Neural cell (in vitro differentiated cells): ENCODE measurements around the gene ZNRF2. TPM values are rescaled to one million over a fixed set of nuclear protein-coding genes. Genes with fewer than 3 reads are reported as not detected.

ENCODE experiments used
- H2AFZ ChIP-seq: fragments of 200-600, 300-800 bp; sonication (generic), shearing (Covaris generic); 2 replicates; pipeline ENCODE4 v1.6.0; 2014; ENCODE audit warnings: low read depth, mild to moderate bottlenecking, antibody characterized with exemption, low read length, moderate library complexity
- H3F3A ChIP-seq: fragments of 200-600 bp; shearing (Covaris generic); 2 replicates; pipeline ENCODE4 v1.6.1; 2016; ENCODE audit warnings: mild to moderate bottlenecking, moderate library complexity, mixed read lengths, antibody characterized with exemption, low read length; ENCODE audit not compliant: insufficient read depth, poor library complexity, severe bottlenecking
- H3K27ac ChIP-seq: fragments of 200-600, 300-800 bp; sonication (generic), shearing (Covaris generic); 2 replicates; pipeline ENCODE4 v1.5.1; 2014; ENCODE audit warnings: mild to moderate bottlenecking, low read length, moderate library complexity
- H3K27me3 ChIP-seq: fragments of 300-800, 200-600 bp; sonication (generic), shearing (Covaris generic); 2 replicates; pipeline ENCODE4 v1.6.0; 2014; ENCODE audit warnings: mild to moderate bottlenecking, low read depth, low read length, moderate library complexity; ENCODE audit not compliant: insufficient read depth
- H3K36me3 ChIP-seq: fragments of 300-800, 200-600 bp; sonication (generic), shearing (Covaris generic); 2 replicates; pipeline ENCODE4 v1.5.1; 2014; ENCODE audit warnings: mild to moderate bottlenecking, antibody characterized with exemption, low read length, moderate library complexity; ENCODE audit not compliant: insufficient read depth
- H3K4me2 ChIP-seq: fragments of 300-800, 200-600 bp; sonication (generic), shearing (Covaris generic); 2 replicates; pipeline ENCODE4 v1.6.0; 2014; ENCODE audit warnings: mild to moderate bottlenecking, low read length
- H3K4me3 ChIP-seq: fragments of 300-800, 200-600 bp; sonication (generic), shearing (Covaris generic); 2 replicates; pipeline ENCODE4 v1.5.1; 2014; ENCODE audit warnings: mild to moderate bottlenecking, low read length, moderate library complexity
- H3K79me2 ChIP-seq: fragments of 200-600 bp; shearing (Covaris generic); replicated peaks from 2 replicates; pipeline ENCODE4 v1.6.0; 2014; ENCODE audit warnings: mild to moderate bottlenecking, low read length, moderate library complexity; ENCODE audit not compliant: insufficient read depth
- H3K9ac ChIP-seq: fragments of 300-800, 200-600 bp; sonication (generic), shearing (Covaris generic); 2 replicates; pipeline ENCODE4 v1.6.1; 2016; ENCODE audit warnings: mild to moderate bottlenecking, low read length, mixed read lengths
- H3K9me2 ChIP-seq: fragments of 200-600 bp; shearing (Covaris generic); 2 replicates; pipeline ENCODE4 v1.6.1; 2016; ENCODE audit warnings: mild to moderate bottlenecking, low read length, mixed read lengths; ENCODE audit not compliant: insufficient read depth
- H3K9me3 ChIP-seq: fragments of 200-600, 300-800 bp; sonication (generic), shearing (Covaris generic); 2 replicates; pipeline ENCODE4 v1.6.1; 2016; ENCODE audit warnings: mild to moderate bottlenecking, mixed run types, low read length, moderate library complexity, mixed read lengths
- H4K20me1 ChIP-seq: fragments of 200-600 bp; shearing (Covaris generic); 2 replicates; pipeline ENCODE4 v1.6.1; 2016; ENCODE audit warnings: mild to moderate bottlenecking, mixed run types; ENCODE audit not compliant: insufficient read depth
- EP300 ChIP-seq: fragments of 450-650 bp; conservative IDR thresholded peaks from 2 replicates; pipeline ENCODE4 v1.6.1; 2014; ENCODE audit warnings: antibody characterized with exemption, mild to moderate bottlenecking, moderate library complexity; ENCODE audit not compliant: poor library complexity, severe bottlenecking
- EZH2 ChIP-seq: fragments of 200-600, 300-800 bp; shearing (Covaris generic), sonication (generic); IDR thresholded peaks from 2 replicates; pipeline ENCODE4 v1.6.1; 2014; ENCODE audit warnings: antibody characterized with exemption, low read length, borderline replicate concordance, mild to moderate bottlenecking; ENCODE audit not compliant: insufficient read depth, poor library complexity, severe bottlenecking
- MXI1 ChIP-seq: fragments of 450-650 bp; conservative IDR thresholded peaks from 2 replicates; pipeline ENCODE4 v1.6.1; 2014; ENCODE audit warnings: antibody characterized with exemption, mild to moderate bottlenecking; ENCODE audit not compliant: poor library complexity, severe bottlenecking
- POLR2AphosphoS5 ChIP-seq: IDR thresholded peaks from 2 replicates; pipeline ENCODE4 v1.6.1; 2012
- RAD21 ChIP-seq: fragments of 450-650 bp; conservative IDR thresholded peaks from 2 replicates; pipeline ENCODE4 v1.6.1; 2014; ENCODE audit warnings: antibody characterized with exemption, mild to moderate bottlenecking, moderate library complexity
- SMC3 ChIP-seq: fragments of 450-650 bp; conservative IDR thresholded peaks from 2 replicates; pipeline ENCODE4 v1.6.1; 2014; ENCODE audit warnings: antibody characterized with exemption, mild to moderate bottlenecking, moderate library complexity; ENCODE audit not compliant: poor library complexity
- TAF1 ChIP-seq: IDR thresholded peaks from 2 replicates; pipeline ENCODE4 v1.6.1; 2012; ENCODE audit warnings: low read depth
- polyA plus RNA-seq: library from polyadenylated mRNA; depleted of rRNA; stranded (reverse); fragments of >200 nt; gene quantifications from 2 replicates; pipeline ENCODE4 v1.2.3, GENCODE V29; 2014
- TF ChIP-seq, protein P1 (sequence below): IDR thresholded peaks from 2 replicates; pipeline ENCODE4 v1.6.1; 2012; ENCODE audit warnings: borderline replicate concordance
- TF ChIP-seq, protein P2 (sequence below): fragments of 450-650 bp; IDR thresholded peaks from 2 replicates; pipeline ENCODE4 v1.5.1; 2014; ENCODE audit warnings: antibody characterized with exemption, mild to moderate bottlenecking, moderate library complexity; ENCODE audit not compliant: poor library complexity, severe bottlenecking

Gene ZNRF2
- polyA plus RNA-seq, 1 donor from 2014 or later, result 12.2 TPM

DNA sequence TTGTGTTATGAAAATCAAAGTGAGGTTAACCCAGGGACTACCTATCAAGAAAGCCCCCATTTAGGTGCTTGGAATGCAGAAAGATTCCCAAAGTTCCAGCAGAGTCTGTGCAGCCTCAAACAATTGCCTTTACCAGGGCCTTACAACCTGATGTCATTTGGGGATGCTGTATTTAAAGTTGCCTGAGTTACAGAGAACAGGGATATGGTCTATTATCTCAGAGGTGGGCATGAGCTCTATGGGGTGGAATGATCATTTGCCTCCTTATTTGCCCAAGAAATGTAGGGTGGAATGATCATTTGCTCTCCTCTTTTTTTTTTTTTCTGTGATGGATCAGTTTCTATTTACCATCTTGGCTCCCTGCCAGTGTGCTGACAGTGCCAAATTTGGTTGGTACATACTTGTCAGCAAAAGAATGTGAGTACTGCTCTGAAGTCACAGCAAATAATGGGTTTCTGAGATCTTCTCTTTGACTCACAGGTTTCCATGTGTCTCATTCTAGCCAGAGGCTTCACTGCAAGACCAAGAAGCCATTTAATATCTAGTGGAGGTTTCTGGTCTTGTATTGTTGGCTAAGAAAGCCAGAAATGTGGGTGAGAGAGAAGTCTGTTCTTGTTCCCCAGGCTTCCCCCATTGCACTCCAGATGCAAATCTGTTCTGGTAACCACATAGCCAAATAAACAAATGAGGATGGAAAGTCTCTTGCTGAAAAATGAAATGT lies 45.5 kb upstream of the ZNRF2 start:
- Histone ChIP-seq H3K4me3 (no peak overlapping the region), H4K20me1 (no peaks in the 10 kb centered on the region), H3K9me2 (no peaks in the 10 kb centered on the region), H3K36me3 (no peaks in the 10 kb centered on the region), H2AFZ (no peak overlapping the region), H3F3A (no peaks in the 10 kb centered on the region), H3K9me3 (no peaks in the 10 kb centered on the region), H3K27ac (no peak overlapping the region), H3K9ac (no peak overlapping the region), H3K27me3 (no peaks in the 10 kb centered on the region), H3K79me2 (no peaks in the 10 kb centered on the region), H3K4me2 (no peak overlapping the region)
- no peak for TF ChIP-seq MXI1
- TF ChIP-seq EZH2, result no peak

DNA sequence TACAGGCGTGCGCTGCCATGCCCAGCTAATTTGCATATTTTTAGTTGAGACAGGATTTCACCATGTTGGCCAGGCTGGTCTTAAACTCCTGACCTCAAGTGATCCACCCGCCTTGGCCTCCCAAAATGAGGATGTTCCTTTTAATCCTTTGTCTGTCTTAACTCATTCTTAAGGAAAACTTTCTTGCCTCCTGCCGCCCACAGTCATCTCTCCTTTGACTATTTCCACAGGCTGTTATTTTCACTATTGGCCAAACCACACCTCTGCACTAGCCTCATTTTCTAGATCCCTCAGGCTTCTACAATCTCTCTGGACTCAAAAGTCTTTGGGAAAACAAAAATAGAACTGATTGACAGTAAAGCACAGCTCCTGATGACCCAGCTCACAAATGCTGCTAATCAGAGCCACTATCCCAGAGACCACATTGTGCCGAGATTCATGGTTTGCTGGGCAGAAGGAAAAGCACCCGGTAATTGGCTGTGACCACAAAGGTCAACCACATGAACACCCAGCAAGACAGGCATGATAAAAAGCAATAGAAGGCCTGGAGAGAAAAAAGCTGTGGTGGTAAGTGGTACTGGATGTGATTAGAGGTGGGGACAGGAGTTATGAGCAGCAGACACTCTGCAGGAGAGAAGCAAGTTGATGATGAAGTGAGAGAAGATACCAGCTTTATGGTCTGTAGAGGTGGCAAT lies 44.1 kb upstream of the ZNRF2 start:
- H3K27ac ChIP-seq, result no peak overlapping the region
- no peak overlapping the region for H3K4me2 ChIP-seq
- no peak for TF ChIP-seq TAF1
- no peaks in the 10 kb centered on the region for H3K27me3 ChIP-seq
- H3F3A ChIP-seq, result no peaks in the 10 kb centered on the region
- H3K9ac ChIP-seq, result no peak overlapping the region
- H3K9me3 ChIP-seq, result no peaks in the 10 kb centered on the region
- H3K36me3 ChIP-seq, result no peaks in the 10 kb centered on the region
- no peaks in the 10 kb centered on the region for H4K20me1 ChIP-seq
- H2AFZ ChIP-seq, result no peak overlapping the region
- H3K4me3 ChIP-seq, result no peak overlapping the region
- H3K79me2 ChIP-seq, result no peaks in the 10 kb centered on the region
- H3K9me2 ChIP-seq, result no peaks in the 10 kb centered on the region

DNA sequence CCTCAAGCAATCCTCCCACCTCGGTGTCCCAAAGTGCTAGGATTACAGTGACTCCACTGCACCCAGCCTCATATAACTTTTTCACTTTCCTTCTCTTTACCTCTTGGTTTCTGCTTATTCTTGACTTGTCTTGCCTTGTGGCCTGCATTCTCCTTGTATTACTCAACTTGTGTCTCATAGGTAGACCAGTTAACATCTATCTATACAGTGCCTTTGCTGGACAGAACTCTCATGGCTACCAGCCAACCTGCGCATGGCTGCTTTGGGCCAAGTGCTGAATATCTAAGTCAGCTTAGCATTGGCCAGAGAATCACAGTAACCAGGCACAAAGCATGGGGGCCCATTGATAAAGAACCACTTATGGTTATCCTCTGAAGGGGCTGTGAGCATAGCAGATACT lies 42.6 kb upstream of the ZNRF2 start:
- H3K79me2 ChIP-seq, result no peaks in the 10 kb centered on the region
- no peak for TF ChIP-seq RAD21
- no peak for TF ChIP-seq EZH2
- TF ChIP-seq EP300, result no peak
- TF ChIP-seq MXI1, result no peak
- TF ChIP-seq, protein P1, sequence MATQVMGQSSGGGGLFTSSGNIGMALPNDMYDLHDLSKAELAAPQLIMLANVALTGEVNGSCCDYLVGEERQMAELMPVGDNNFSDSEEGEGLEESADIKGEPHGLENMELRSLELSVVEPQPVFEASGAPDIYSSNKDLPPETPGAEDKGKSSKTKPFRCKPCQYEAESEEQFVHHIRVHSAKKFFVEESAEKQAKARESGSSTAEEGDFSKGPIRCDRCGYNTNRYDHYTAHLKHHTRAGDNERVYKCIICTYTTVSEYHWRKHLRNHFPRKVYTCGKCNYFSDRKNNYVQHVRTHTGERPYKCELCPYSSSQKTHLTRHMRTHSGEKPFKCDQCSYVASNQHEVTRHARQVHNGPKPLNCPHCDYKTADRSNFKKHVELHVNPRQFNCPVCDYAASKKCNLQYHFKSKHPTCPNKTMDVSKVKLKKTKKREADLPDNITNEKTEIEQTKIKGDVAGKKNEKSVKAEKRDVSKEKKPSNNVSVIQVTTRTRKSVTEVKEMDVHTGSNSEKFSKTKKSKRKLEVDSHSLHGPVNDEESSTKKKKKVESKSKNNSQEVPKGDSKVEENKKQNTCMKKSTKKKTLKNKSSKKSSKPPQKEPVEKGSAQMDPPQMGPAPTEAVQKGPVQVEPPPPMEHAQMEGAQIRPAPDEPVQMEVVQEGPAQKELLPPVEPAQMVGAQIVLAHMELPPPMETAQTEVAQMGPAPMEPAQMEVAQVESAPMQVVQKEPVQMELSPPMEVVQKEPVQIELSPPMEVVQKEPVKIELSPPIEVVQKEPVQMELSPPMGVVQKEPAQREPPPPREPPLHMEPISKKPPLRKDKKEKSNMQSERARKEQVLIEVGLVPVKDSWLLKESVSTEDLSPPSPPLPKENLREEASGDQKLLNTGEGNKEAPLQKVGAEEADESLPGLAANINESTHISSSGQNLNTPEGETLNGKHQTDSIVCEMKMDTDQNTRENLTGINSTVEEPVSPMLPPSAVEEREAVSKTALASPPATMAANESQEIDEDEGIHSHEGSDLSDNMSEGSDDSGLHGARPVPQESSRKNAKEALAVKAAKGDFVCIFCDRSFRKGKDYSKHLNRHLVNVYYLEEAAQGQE, result no peak
- no peak for TF ChIP-seq TAF1
- TF ChIP-seq SMC3, result no peak
- TF ChIP-seq, protein P2, sequence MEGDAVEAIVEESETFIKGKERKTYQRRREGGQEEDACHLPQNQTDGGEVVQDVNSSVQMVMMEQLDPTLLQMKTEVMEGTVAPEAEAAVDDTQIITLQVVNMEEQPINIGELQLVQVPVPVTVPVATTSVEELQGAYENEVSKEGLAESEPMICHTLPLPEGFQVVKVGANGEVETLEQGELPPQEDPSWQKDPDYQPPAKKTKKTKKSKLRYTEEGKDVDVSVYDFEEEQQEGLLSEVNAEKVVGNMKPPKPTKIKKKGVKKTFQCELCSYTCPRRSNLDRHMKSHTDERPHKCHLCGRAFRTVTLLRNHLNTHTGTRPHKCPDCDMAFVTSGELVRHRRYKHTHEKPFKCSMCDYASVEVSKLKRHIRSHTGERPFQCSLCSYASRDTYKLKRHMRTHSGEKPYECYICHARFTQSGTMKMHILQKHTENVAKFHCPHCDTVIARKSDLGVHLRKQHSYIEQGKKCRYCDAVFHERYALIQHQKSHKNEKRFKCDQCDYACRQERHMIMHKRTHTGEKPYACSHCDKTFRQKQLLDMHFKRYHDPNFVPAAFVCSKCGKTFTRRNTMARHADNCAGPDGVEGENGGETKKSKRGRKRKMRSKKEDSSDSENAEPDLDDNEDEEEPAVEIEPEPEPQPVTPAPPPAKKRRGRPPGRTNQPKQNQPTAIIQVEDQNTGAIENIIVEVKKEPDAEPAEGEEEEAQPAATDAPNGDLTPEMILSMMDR, result no peak
- TF ChIP-seq POLR2AphosphoS5, result no peak
- no peaks in the 10 kb centered on the region for H3F3A ChIP-seq
- H3K4me3 ChIP-seq, result no peak overlapping the region
- no peak overlapping the region for H3K4me2 ChIP-seq
- no peaks in the 10 kb centered on the region for H3K9me2 ChIP-seq
- H3K27me3 ChIP-seq, result no peaks in the 10 kb centered on the region
- H3K36me3 ChIP-seq, result no peaks in the 10 kb centered on the region
- no peaks in the 10 kb centered on the region for H4K20me1 ChIP-seq
- H3K27ac ChIP-seq, result no peak overlapping the region
- H3K9me3 ChIP-seq, result no peaks in the 10 kb centered on the region
- H3K9ac ChIP-seq, result no peak overlapping the region
- no peak overlapping the region for H2AFZ ChIP-seq
